CD4-positive, alpha-beta T cell treated with Interferon alpha-2 for 1 hour (primary cell): ENCODE data around the gene DSE.

Source experiments
- DNase-seq, 2 donors: peaks; one replicate each; pipeline ENCODE4 v3.0.0-alpha.2; 2020 to 2022

DSE gene

GRCh38 chr6:116491610-116492330, 121.0 kb downstream of the DSE start:
- DNase-seq, result no peak

- no peak for DNase-seq
Observed at GRCh38 chr6:116492331-116493067, 121.8 kb downstream of the DSE start.
